ENCODE data around the gene TRPV3. TPM values are rescaled to one million over a fixed set of nuclear protein-coding genes. Genes with fewer than 3 reads are reported as not detected.

TRPV3 gene
- total RNA-seq, 1 donor from 2014 or later: 0.16 TPM

DNA sequence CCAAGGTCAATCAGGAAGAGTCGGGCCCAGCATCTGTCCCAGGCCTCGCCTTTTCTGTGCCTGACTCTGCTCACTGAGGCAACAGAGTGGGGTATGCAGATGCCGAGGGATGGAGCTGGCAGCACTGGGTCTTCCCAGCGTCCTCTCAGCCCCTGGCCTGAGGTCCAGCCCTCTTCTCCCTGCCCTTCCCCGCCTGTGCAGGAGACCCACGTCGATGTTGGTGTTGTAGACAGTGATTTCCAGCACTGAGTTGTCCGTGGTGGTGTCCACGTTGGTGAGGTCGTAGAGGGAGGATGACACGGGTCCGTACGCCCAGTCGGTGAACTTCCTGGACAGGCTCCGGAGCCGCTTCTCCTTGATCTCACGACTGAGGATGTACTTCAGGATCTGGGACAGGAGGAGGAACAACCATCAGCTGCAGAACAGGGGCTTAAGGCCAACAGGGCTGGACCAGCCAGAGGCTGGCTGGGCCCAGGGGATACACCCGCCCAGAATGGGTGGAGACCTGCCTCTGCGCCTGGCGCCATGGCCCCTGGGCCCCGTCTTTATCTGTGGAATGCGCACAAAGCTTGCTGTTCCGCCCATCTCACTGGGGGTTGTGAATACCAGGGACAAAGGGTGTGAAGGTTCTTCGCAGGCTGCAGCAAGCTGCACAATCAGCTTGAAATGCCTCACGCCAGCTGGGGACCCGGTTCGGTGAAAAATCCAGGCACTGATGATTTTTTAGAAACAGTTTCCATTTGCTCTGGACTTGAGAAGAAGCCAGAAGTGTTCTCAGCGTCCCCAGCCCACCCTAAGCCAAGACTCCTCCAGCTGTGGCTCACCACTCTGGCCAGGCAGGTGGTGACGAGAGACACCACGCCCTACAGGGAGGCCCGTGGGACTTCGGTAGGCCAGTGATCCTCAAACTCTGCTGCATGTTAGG is 27.5 kb downstream of the TRPV3 start:
- Histone ChIP-seq H3K79me2 (ENCODE audit: insufficient read depth, low read length) (no peaks in the 10 kb centered on the region), H3K27ac (ENCODE audit: low read depth, low read length) (no peak overlapping the region), H3K4me1 (ENCODE audit: insufficient read depth, low read length) (peaks cover 6% of the 10 kb centered on the region), H3K27me3 (ENCODE audit: insufficient read depth, low read length) (no peaks in the 10 kb centered on the region), H3K4me2 (ENCODE audit: low read length) (no peak overlapping the region), H4K20me1 (ENCODE audit: insufficient read depth, low read length) (no peaks in the 10 kb centered on the region), H3K9me3 (ENCODE audit: insufficient read depth, low read depth, low read length) (no peaks in the 10 kb centered on the region), H3K36me3 (ENCODE audit: insufficient read depth, low read length) (no peaks in the 10 kb centered on the region), H3K4me3 (ENCODE audit: insufficient read depth, low read depth, low read length) (no peak overlapping the region), H3K9ac (ENCODE audit: low read length) (no peak overlapping the region), H2AFZ (ENCODE audit: low read depth, low read length) (peak overlapping the region; percentile 52)
- FAIRE-seq (no peak), DNase-seq (ENCODE audit: low read depth) (peak; percentile 31)
- no peak overlapping the region for H3K27ac Mint-ChIP-seq (ENCODE audit: unreplicated experiment)
- TF ChIP-seq, protein P1, sequence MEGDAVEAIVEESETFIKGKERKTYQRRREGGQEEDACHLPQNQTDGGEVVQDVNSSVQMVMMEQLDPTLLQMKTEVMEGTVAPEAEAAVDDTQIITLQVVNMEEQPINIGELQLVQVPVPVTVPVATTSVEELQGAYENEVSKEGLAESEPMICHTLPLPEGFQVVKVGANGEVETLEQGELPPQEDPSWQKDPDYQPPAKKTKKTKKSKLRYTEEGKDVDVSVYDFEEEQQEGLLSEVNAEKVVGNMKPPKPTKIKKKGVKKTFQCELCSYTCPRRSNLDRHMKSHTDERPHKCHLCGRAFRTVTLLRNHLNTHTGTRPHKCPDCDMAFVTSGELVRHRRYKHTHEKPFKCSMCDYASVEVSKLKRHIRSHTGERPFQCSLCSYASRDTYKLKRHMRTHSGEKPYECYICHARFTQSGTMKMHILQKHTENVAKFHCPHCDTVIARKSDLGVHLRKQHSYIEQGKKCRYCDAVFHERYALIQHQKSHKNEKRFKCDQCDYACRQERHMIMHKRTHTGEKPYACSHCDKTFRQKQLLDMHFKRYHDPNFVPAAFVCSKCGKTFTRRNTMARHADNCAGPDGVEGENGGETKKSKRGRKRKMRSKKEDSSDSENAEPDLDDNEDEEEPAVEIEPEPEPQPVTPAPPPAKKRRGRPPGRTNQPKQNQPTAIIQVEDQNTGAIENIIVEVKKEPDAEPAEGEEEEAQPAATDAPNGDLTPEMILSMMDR (IDR thresholded peaks at IDR 0.05; ENCODE audit: insufficient read depth, low read depth, low read length): no peak
- TF ChIP-seq EZH2 (IDR thresholded peaks at IDR 0.05; ENCODE audit: insufficient read depth, low read length): no peak
- peaks cover 6% of the 10 kb centered on the region for H3K27me3 Mint-ChIP-seq (ENCODE audit: low read depth, unreplicated experiment)
- H3K36me3 Mint-ChIP-seq (ENCODE audit: low read depth, unreplicated experiment): no peaks in the 10 kb centered on the region
- H3K4me1 Mint-ChIP-seq (ENCODE audit: low read depth, unreplicated experiment): no peaks in the 10 kb centered on the region
- H3K4me3 Mint-ChIP-seq (ENCODE audit: unreplicated experiment): no peak overlapping the region
- peaks cover 3% of the 10 kb centered on the region for H3K9me3 Mint-ChIP-seq (ENCODE audit: unreplicated experiment)

DNA sequence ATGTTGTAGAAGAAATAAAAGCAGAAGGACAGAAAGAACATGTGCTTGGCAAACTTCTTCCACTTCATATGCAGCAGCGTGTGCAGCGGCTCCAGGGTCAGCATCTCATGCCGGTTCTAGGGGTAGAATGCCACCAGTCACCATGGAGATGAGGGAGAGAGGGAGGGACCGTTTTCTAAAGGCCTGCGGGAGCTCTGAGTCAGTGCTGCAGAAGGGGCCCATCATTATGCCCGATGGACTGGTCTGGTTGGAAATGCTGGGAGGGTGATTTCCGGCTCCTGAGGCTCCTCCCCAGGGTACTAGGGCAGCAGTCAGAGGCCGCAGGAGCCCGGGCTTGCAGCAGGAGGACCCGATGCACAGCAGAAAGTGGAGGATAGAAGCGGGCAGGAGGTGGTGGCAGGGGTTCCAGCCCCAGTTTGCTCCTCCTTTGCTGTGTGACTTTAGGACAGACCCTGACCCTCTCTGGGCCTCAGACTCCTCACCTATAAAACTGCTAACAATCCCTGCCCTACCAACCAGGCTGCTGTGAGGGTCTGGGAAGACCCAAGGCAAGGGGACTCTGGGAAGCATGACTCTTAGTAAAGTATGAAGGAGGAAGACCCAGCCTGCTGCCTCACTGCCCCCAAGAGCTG is 28.6 kb downstream of the TRPV3 start:
- no peak for FAIRE-seq
- Mint-ChIP-seq H3K4me1 (ENCODE audit: low read depth, unreplicated experiment) (no peaks in the 10 kb centered on the region), H3K27me3 (ENCODE audit: low read depth, unreplicated experiment) (peaks cover 6% of the 10 kb centered on the region), H3K36me3 (ENCODE audit: low read depth, unreplicated experiment) (no peaks in the 10 kb centered on the region), H3K9me3 (ENCODE audit: unreplicated experiment) (peaks cover 1% of the 10 kb centered on the region), H3K4me3 (ENCODE audit: unreplicated experiment) (no peak overlapping the region), H3K27ac (ENCODE audit: unreplicated experiment) (no peak overlapping the region)
- Histone ChIP-seq H3K36me3 (ENCODE audit: insufficient read depth, low read length) (no peaks in the 10 kb centered on the region), H4K20me1 (ENCODE audit: insufficient read depth, low read length) (no peaks in the 10 kb centered on the region), H3K4me1 (ENCODE audit: insufficient read depth, low read length) (peaks cover 6% of the 10 kb centered on the region), H3K4me2 (ENCODE audit: low read length) (peak overlapping the region; percentile 49), H2AFZ (ENCODE audit: low read depth, low read length) (peak overlapping the region; percentile 9), H3K4me3 (ENCODE audit: insufficient read depth, low read depth, low read length) (no peak overlapping the region), H3K9me3 (ENCODE audit: insufficient read depth, low read depth, low read length) (no peaks in the 10 kb centered on the region), H3K27me3 (ENCODE audit: insufficient read depth, low read length) (no peaks in the 10 kb centered on the region), H3K9ac (ENCODE audit: low read length) (no peak overlapping the region), H3K79me2 (ENCODE audit: insufficient read depth, low read length) (no peaks in the 10 kb centered on the region), H3K27ac (ENCODE audit: low read depth, low read length) (no peak overlapping the region)
- TF ChIP-seq, protein P1 (IDR thresholded peaks at IDR 0.05; ENCODE audit: insufficient read depth, low read depth, low read length): no peak
- TF ChIP-seq EZH2 (IDR thresholded peaks at IDR 0.05; ENCODE audit: insufficient read depth, low read length): no peak
- DNase-seq (ENCODE audit: low read depth): peak; percentile 18

Data from astrocyte (in vitro differentiated cells and primary cell).